C4-2B (cell line): Measurements from ENCODE around the gene ZNF467.

Experiments used
- ZFX ChIP-seq: fragments of 450-650 bp; IDR thresholded peaks from 2 replicates; pipeline ENCODE4 v1.6.1; 2017
- TF ChIP-seq, protein P1 (sequence below): fragments of 450-650 bp; conservative IDR thresholded peaks from 2 replicates; pipeline ENCODE4 v1.5.1; 2017; ENCODE audit warnings: mild to moderate bottlenecking

DNA sequence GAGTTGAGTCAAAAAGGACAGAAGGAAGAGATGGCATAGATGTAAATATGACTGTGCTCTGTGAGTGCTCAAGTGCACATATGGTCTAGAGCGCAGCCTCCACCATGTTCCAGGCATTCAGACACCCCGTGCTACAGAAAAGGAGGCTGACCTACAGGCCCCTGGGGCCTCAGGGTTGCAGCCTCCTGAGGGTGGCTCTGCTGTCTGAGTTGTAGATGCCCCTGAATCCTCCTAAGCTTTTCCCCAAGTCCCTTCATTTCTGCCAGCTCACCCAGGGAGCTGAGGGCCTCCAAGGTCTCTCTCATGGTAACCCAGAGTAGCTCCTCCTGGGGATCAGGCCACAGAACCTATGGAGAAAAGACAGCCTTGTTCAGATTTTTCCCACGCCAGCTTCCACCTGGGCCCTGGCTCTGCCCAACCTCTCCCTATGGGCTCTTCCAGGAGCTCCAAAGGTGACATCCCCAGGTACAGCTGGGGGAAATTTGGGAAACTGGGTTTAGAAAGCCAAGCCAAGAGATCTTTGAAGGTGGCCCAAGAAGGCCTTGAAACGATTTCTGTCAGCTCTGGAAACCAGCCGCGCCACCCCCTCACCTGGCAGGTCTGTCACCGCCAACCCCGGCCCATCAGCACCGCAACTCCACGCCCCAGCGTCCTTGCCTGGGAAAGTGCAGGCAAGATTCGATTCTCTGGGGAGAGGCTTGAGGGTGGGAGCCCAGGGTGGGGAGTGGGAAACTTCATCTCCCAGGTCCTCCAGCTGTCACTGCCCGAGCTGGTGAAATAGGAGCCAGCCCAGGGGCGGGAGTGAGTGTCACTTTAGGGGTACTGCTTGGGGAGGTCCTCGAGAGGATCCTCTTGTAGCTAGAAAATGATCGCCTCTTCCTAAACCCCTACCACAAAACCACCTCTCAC, 2.4 kb downstream of the ZNF467 start:
- TF ChIP-seq, protein P1, sequence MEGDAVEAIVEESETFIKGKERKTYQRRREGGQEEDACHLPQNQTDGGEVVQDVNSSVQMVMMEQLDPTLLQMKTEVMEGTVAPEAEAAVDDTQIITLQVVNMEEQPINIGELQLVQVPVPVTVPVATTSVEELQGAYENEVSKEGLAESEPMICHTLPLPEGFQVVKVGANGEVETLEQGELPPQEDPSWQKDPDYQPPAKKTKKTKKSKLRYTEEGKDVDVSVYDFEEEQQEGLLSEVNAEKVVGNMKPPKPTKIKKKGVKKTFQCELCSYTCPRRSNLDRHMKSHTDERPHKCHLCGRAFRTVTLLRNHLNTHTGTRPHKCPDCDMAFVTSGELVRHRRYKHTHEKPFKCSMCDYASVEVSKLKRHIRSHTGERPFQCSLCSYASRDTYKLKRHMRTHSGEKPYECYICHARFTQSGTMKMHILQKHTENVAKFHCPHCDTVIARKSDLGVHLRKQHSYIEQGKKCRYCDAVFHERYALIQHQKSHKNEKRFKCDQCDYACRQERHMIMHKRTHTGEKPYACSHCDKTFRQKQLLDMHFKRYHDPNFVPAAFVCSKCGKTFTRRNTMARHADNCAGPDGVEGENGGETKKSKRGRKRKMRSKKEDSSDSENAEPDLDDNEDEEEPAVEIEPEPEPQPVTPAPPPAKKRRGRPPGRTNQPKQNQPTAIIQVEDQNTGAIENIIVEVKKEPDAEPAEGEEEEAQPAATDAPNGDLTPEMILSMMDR = no peak
- TF ChIP-seq ZFX = no peak
